GM23338 (cell line): ENCODE data around the gene ART4. TPM values are rescaled to one million over a fixed set of nuclear protein-coding genes. Genes with fewer than 3 reads are reported as not detected.

ENCODE experiments used
- ATAC-seq: fragments of 200-7000 bp; cut with Tn5 transposase; 3 replicates; pipeline ENCODE4 v1.9.1; 2020
- DNase-seq: peaks from one replicate; pipeline ENCODE4 v3.0.0-alpha.2; 2015; ENCODE audit warnings: low spot score
- H2AFZ ChIP-seq: fragments of 200-600 bp; sonication (generic); 2 replicates; pipeline ENCODE4 v1.8.0; 2016; ENCODE audit warnings: antibody characterized with exemption, mild to moderate bottlenecking, moderate library complexity
- H3F3A ChIP-seq: fragments of 200-600 bp; sonication (generic); replicated peaks from 2 replicates; pipeline ENCODE4 v1.8.0; 2017; ENCODE audit warnings: antibody characterized with exemption, mixed run types, low read depth
- H3K27ac ChIP-seq: fragments of 200-600 bp; sonication (generic); 2 replicates; pipeline ENCODE4 v1.6.1; 2016; ENCODE audit warnings: low read depth
- H3K27me3 ChIP-seq: fragments of 200-600 bp; sonication (generic); 2 replicates; pipeline ENCODE4 v1.8.0; 2016; ENCODE audit warnings: mild to moderate bottlenecking, mixed run types, moderate library complexity; ENCODE audit not compliant: insufficient read depth
- H3K36me3 ChIP-seq: fragments of 200-600 bp; sonication (generic); 2 replicates; pipeline ENCODE4 v1.8.0; 2016; ENCODE audit warnings: mild to moderate bottlenecking; ENCODE audit not compliant: insufficient read depth
- H3K4me1 ChIP-seq: fragments of 200-600 bp; sonication (generic); 2 replicates; pipeline ENCODE4 v1.8.0; 2016; ENCODE audit warnings: mild to moderate bottlenecking, moderate library complexity; ENCODE audit not compliant: insufficient read depth
- H3K4me2 ChIP-seq: fragments of 200-600 bp; sonication (generic); 2 replicates; pipeline ENCODE4 v1.7.1; 2017; ENCODE audit warnings: mixed run types
- H3K4me3 ChIP-seq: fragments of 200-600 bp; sonication (generic); 2 replicates; pipeline ENCODE4 v1.6.1; 2016; ENCODE audit warnings: mixed run types
- H3K79me2 ChIP-seq: fragments of 200-600 bp; sonication (generic); replicated peaks from 2 replicates; pipeline ENCODE4 v1.8.0; 2017; ENCODE audit warnings: mild to moderate bottlenecking; ENCODE audit not compliant: insufficient read depth
- H3K9me2 ChIP-seq: fragments of 200-600 bp; sonication (generic); 2 replicates; pipeline ENCODE4 v1.8.0; 2017; ENCODE audit not compliant: insufficient read depth
- H4K20me1 ChIP-seq: fragments of 200-600 bp; sonication (generic); replicated peaks from 2 replicates; pipeline ENCODE4 v1.8.0; 2017; ENCODE audit warnings: mild to moderate bottlenecking; ENCODE audit not compliant: insufficient read depth
- H3K27ac Mint-ChIP-seq: 2 replicates; pipeline ENCODE4 v1.8.0; 2020; ENCODE audit warnings: inconsistent platforms, mild to moderate bottlenecking, moderate library complexity, mixed read lengths
- H3K27me3 Mint-ChIP-seq: 3 replicates; pipeline ENCODE4 v1.8.0; 2022; ENCODE audit warnings: low read depth, mild to moderate bottlenecking, moderate library complexity, mixed read lengths, inconsistent platforms; ENCODE audit not compliant: insufficient read depth, poor library complexity
- H3K36me3 Mint-ChIP-seq: 3 replicates; pipeline ENCODE4 v1.8.0; 2021; ENCODE audit warnings: low read depth, mild to moderate bottlenecking, inconsistent platforms, moderate library complexity, mixed read lengths
- H3K4me1 Mint-ChIP-seq: 3 replicates; pipeline ENCODE4 v1.8.0; 2020; ENCODE audit warnings: mild to moderate bottlenecking, inconsistent platforms, mixed read lengths
- H3K4me3 Mint-ChIP-seq: 3 replicates; pipeline ENCODE4 v1.8.0; 2021; ENCODE audit warnings: moderate library complexity, mild to moderate bottlenecking, inconsistent platforms, mixed read lengths
- H3K9me3 Mint-ChIP-seq: 3 replicates; pipeline ENCODE4 v1.8.0; 2020; ENCODE audit warnings: moderate library complexity, mild to moderate bottlenecking, inconsistent platforms, mixed read lengths
- CTCF ChIP-seq, 2 experiments: fragments of 200-600 bp in 1 of 2; sonication (generic) in 1 of 2; conservative IDR thresholded peaks; 2 replicates each; pipeline versions ENCODE4 v1.5.1 to v1.6.1; 2016 to 2017; ENCODE audit warnings: antibody characterized with exemption in 2 of 2, low read depth in 2 of 2, mild to moderate bottlenecking in 2 of 2, moderate library complexity in 1 of 2
- ETS1 ChIP-seq: IDR thresholded peaks from 2 replicates; pipeline ENCODE4 v1.6.1; 2016; ENCODE audit warnings: antibody characterized with exemption
- EZH2 ChIP-seq: fragments of 200-600 bp; sonication (generic); IDR thresholded peaks from one replicate; pipeline ENCODE4 v1.8.0; 2017; ENCODE audit warnings: antibody characterized with exemption, mild to moderate bottlenecking, low read depth; ENCODE audit not compliant: unreplicated experiment
- EZH2phosphoT487 ChIP-seq: fragments of 200-600 bp; sonication (generic); IDR thresholded peaks from one replicate; pipeline ENCODE4 v1.8.1; 2018; ENCODE audit warnings: antibody characterized with exemption; ENCODE audit not compliant: unreplicated experiment
- NANOG ChIP-seq: IDR thresholded peaks from 2 replicates; pipeline ENCODE4 v1.6.1; 2016; ENCODE audit warnings: antibody characterized with exemption, borderline replicate concordance
- POLR2AphosphoS5 ChIP-seq: IDR thresholded peaks from 2 replicates; pipeline ENCODE4 v1.6.1; 2016; ENCODE audit warnings: antibody characterized with exemption, low read depth
- ZNF331 ChIP-seq: fragments of 250-450 bp; sonication (Bioruptor Pico); IDR thresholded peaks from 2 replicates; pipeline ENCODE4 v1.5.0; 2020; ENCODE audit warnings: low read depth, mild to moderate bottlenecking, moderate library complexity
- ZNF462 ChIP-seq: fragments of 250-450 bp; sonication (Bioruptor Pico); IDR thresholded peaks from 2 replicates; pipeline ENCODE4 v1.5.0; 2020; ENCODE audit warnings: mild to moderate bottlenecking, moderate library complexity
- polyA plus RNA-seq: library from polyadenylated mRNA; unstranded; fragments of >200 nt; fragmentation: Nextera tagmentation; extraction: Ambion mirVana; gene quantifications from 2 replicates; pipeline ENCODE4 v1.2.1, GENCODE V29; 2016
- total RNA-seq: library from RNA; depleted of rRNA; stranded (reverse); fragments of >200 nt; shearing (Covaris generic); gene quantifications from 2 replicates; pipeline ENCODE4 v1.2.3, GENCODE V29; 2014

ART4 gene
- total and polyA plus RNA-seq, 2 experiments from 2014 or later: 0.08 TPM; not detected in 1

- TF ChIP-seq CTCF (conservative IDR thresholded peaks at IDR 0.05; ENCODE audit: low read depth in 2 of 2) (no peak), ZNF462 (no peak)
These were observed 18.1 kb downstream of the ART4 start (continued) for GRCh38 chr12:14825256-14825655.

GRCh38 chr12:14824012-14824634 lies 19.2 kb downstream of the ART4 start:
- Histone ChIP-seq H4K20me1 (no peaks in the 10 kb centered on the region), H3K9me2 (no peaks in the 10 kb centered on the region), H3K79me2 (no peaks in the 10 kb centered on the region), H3K4me2 (no peak overlapping the region), H3K4me1 (peaks cover 6% of the 10 kb centered on the region; the same call in 1 of the 2 replicates), H3K4me3 (no peak overlapping the region), H3K27me3 (no peaks in the 10 kb centered on the region), H2AFZ (no peak overlapping the region), H3K27ac (no peak overlapping the region), H3K36me3 (no peaks in the 10 kb centered on the region), H3F3A (no peaks in the 10 kb centered on the region)
- no peak overlapping the region for H3K27ac Mint-ChIP-seq
- peaks cover 11% of the 10 kb centered on the region for H3K4me1 Mint-ChIP-seq
- ATAC-seq: no peak
- no peaks in the 10 kb centered on the region for H3K27me3 Mint-ChIP-seq
- H3K9me3 Mint-ChIP-seq: no peaks in the 10 kb centered on the region
- DNase-seq: no peak
- H3K4me3 Mint-ChIP-seq: no peak overlapping the region
- H3K36me3 Mint-ChIP-seq: no peaks in the 10 kb centered on the region
- no peak for TF ChIP-seq ETS1
- no peak for TF ChIP-seq ZNF331
- TF ChIP-seq POLR2AphosphoS5: no peak
- no peak for TF ChIP-seq EZH2phosphoT487
- TF ChIP-seq NANOG: no peak
- TF ChIP-seq EZH2: no peak
